HG03442 (cell line): ENCODE measurements around the gene STK11.
"Not testable (repeated sequence)": the region's sequence is repeated elsewhere in the genome, so short reads cannot be mapped to it uniquely, and the experiment has no call there.

Experiments used
- ATAC-seq: cut with Tn5 transposase; IDR thresholded peaks from one replicate; pipeline ENCODE4 v1.9.1; 2021; ENCODE audit warnings: mild to moderate bottlenecking, moderate library complexity; ENCODE audit not compliant: unreplicated experiment

Gene STK11

DNA sequence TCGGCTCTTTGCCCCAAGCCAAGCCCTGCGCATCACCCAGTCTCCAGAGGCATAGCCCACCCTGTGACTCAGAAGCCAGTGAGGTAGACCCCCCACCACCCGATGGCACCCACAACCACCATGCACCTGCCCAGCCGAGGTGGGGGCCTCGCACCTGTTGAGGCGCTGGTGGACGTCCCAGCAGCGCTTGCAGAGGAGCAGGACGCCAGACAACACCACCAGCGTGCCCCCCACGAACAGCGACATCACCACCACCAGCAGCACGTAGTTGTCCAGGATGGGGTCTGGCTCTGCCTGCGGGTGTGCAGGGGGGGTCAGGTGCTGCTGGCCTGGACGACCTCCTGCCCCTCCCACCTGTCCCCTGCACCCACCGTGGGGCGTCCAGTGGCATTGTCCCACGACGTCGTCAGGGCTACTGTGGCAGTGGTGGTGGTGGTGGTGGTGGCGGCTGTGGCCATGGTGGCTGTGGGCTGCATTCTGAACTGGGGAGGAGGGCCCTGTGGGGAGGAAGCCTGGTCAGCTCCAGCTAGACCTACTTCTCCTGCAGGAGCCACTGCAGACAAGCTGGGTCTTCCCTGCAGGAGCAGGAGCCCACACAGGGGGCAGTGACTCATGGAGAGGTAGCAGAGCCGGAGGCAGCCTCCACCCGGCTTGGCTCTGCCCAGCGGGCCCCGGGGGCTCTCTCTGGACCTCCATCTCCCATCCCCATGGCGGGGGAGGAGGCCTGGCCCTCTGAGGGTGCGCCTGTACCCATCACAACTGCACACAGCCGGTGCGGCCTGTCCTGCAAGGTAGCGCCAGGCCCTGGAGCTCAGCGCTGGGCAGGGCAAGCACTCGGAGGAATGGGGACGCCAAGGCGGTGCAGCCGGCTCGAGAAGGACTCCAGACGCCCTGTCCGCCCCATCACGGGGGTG, 30.3 kb downstream of the STK11 start:
- ATAC-seq = no peak

DNA sequence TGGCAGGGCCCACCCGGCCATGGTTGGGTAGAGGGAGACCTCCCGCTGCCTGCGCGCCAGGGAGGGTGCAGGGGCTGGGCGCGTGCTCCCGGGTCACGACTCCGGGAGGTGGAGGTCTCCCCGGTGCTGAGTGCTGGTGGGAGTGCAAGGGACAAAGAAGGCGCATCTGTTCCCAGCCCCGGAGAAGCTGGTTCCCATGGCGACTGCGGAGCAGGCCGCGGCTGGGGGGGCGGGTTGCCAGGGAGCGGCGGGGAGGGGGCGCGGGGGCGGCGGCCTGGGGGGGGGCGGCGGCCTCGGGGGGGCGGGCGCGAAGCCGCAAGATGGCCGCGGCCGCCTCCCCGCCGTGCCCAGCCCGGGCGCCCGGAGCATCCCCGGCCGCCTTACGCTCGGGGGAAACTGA, 31.0 kb downstream of the STK11 start:
- no peak for ATAC-seq

DNA sequence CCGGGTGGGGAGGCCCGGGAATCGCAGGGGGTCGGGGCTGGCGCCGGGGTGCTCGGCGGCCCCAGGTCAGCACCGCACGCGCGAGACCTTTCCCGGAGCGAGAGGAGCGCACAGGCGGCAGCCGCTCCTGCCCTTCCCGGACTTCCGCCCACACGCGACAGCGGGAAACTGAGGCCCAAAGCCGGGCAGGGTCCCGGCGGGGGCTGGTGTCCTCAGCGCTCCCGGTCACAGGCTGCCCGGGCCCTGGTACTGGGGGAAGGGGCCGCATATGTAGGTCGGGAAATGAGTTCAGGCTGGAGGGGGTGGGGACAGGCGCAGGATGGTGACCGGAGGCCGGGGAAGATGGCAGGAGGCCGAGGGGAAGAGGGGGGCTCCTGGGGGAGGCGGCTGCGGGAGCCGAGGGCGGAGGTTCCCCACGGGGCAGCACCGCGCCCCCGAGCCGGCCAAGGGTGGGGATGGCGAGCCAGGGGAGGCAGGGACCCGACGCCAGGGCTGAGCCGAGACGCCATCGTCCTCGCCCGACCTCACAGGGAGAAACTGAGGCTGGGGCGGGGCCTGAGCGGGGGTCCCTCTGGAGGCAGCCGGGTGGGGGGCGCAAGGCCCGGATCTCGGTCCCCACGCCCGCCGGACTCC, 31.6 kb downstream of the STK11 start:
- no peak for ATAC-seq

DNA sequence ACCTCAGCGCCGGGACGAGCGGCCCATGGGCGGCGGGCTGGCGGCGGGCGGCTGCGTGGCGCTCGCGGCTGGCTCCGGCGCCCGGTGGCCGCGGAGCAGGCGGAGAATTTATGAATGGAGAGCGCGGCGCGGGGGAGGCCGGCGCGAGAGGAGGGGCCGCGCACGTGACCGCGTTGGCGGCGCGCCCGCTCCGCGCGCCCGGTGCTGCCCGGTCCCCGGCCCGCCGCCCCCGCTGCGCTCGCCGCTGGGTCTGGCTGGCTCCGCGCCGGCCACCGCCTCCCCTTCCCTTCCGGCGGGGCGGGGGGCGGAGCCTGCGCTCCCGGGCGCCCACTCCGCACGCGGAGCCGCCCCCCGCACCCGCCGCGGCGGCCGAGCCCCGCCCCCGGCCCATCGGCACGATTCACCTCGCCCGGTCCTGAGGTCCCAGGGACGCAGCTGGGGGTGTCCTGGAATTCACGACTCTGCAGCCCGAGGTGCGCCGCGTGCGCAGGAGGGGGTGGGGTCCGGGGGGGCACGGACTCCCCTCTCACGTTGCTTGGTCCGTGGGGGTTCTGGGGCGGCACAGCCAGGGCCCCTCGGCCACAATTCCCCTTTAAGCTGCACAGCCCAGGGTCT, 32.3 kb downstream of the STK11 start, which contains the start of gene CBARP:
Gene CBARP, minus strand, starts transcription at position 252 of the 615 bp plus-strand sequence. CDS start 1,905 bp downstream, outside the sequence.
- no peak for ATAC-seq

DNA sequence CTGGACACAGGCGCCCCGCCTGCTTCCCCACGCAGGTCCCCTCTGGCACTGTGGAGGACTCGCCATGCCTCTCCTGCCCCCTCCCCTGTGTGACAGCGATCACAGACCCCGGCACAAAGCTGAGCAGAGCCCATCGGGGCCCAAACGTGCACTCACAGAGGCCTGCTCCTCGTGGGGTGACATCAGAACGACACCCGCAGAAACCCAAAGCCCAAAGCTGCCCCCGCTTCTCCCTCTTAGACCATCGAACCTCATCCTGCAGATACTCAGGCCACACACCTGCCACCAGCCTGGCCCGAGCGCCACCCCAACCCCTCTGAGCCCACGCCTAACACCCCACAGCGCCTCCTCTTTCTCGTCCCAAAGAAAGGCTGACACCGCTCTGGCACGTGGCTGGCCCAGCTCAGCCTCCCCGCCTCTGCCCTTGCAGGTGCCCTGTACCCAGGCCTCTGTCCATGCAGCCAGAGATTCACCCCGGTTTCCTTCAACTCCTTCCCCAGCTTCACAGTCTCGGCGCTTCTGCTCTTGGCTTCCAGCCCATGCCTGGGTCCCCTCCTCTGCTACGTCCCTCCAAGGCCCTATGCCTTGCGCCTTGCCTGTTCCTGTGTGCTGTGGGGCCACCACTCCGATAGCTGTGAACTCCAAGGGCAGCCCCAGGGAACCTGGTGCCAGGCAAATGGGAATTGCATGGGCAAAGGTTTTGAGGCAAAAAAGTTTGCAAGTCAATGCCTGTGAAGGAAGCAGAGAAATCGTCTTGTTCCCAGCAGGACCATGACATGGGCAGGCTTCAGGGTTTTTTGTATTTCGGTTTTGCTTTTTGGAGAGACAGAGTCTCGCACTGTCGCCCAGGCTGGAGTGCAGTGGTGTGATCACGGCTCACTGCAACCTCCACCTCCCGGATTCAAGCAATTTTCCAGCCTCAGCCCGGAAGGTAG, 33.1 kb downstream of the STK11 start:
- no peak for ATAC-seq

DNA sequence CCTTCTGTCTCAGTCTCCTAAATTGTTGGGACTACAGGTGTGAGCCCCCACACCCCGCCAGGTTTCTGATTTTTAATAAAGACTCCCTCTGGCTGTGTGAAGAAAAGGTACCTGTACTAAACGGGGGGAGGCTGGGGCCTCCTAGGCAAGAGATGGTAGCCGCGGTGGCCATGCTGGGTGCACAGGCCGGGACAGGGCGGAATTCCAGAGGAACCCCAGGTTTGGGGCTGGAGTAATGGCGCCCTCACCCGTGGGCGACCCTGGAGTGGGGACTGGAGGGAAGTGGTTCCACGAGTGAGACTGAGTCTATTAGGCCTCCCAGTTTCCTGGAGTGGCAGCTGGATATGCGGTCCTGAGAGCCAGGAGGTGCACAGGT, 33.8 kb downstream of the STK11 start:
- no peak for ATAC-seq

DNA sequence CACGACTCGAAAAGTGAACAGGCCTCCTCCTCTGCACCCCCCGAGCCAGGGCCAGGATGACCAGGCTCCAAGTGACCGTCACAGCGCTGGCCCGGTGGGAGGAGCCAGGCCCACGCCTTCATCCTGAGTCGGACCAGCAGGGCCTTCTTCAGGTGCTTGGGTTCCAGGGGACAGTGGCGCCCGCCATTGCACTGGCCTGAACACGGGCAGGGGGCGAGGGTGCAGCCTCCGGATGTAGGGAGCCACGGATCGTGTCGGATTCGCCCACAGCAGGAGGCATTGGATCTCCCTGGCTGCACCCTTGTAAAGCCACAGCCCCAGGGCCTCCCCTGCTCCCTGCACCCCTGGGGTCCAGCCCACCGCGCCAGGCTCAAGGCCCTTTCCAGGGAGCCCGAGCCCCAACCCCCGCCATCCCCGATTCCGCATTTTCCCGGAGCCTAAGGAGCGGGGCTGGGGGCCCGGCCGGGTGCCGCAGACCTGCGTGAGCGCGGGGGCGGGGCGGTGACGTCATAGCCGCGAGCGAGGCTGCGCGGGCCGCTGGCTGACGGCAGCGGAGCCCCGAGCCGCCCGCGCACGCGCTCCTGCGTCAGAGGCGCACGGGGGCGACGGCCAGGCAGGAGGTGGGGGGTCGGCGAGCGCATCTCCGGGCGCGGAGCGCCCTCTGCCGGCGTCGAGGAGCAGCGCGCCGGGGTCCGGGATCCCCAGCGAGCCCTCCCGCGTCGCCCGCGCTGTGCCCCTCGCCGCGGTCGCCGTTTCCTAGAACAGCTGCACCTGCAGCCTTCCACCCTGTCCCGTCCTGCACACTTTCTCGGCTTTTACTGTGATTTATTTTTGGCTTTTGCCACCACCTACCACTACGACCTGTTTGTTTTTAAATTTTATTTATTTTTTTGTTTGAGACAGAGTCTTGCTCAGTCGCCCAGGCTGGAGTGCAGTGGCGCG, 34.5 kb downstream of the STK11 start:
- ATAC-seq = no peak

DNA sequence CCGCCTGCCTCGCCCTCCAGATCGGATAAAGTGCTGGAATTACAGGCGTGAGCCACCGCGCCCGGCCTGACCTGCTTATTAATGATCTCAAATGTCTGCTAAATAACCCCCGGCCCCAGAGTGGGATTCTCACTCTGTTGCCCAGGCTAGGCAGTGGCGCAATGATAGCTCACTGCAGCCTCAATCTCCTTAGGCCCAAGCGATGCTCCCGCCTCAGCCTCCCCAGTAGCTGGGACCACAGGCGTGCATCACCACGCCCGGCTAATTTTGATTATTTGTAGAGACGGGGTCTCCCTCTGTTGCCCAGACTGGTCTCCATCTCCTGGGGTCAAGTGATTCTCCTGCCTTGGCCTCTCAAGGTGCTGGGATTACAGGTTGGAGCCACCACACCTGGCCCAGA, 35.3 kb downstream of the STK11 start:
- ATAC-seq = no peak

DNA sequence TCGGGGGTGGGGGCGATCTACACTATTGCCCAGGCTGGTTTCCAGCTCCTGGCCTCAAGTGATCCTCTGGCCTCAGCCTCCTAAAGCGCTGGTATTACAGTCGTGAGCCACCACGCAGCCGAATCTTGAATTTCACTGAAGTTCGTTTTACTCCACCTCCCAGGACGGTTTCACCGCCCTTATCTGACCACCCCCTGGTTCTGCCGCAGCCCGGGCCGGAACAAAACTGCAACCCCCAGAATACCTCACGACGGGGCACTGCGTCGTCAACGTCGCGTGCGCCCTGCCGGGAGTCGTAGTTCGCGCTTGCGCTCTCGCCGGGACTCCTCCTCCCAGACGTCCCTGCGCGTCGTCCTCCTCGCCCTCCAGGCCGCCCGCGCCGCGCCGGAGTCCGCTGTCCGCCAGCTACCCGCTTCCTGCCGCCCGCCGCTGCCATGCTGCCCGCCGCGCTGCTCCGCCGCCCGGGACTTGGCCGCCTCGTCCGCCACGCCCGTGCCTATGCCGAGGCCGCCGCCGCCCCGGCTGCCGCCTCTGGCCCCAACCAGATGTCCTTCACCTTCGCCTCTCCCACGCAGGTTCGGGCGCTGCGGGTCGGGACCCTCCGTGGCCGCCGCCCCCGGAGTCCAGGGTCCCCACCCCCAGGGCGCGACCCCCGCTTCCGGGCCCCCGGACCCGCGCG, 36.0 kb downstream of the STK11 start, which contains the start of gene ATP5F1D:
Gene ATP5F1D, plus strand, starts transcription at position 335 of the 679 bp plus-strand sequence. Its CDS starts 100 bp downstream, at position 435.
- ATAC-seq = peak; percentile 45

DNA sequence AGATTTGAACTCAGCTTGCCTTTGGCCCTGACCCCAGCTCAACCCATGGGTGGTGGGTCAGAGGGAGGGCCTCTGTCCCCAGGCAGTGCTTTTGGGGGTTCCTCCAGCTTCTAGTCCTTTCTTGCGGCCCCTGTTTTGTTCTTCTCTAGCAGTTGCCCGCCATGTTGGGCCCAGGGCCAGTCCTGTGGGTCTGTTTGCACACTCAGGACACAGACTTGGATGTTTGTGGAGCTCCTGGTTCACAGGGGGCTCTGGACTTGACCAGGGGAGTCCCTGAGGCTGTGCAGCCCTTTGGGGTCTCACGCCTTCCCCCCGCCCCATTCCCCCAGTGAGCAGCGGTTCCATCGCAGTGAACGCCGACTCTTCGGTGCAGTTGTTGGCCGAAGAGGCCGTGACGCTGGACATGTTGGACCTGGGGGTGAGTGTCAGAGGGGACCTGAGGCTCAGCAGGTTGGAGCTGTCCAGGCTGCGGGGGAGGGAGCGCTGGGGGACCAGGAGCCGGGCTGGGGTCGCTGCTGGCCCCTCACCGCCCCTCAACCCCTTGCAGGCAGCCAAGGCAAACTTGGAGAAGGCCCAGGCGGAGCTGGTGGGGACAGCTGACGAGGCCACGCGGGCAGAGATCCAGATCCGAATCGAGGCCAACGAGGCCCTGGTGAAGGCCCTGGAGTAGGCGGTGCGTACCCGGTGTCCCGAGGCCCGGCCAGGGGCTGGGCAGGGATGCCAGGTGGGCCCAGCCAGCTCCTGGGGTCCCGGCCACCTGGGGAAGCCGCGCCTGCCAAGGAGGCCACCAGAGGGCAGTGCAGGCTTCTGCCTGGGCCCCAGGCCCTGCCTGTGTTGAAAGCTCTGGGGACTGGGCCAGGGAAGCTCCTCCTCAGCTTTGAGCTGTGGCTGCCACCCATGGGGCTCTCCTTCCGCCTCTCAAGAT, 38.5 kb downstream of the STK11 start:
- ATAC-seq = no peak

DNA sequence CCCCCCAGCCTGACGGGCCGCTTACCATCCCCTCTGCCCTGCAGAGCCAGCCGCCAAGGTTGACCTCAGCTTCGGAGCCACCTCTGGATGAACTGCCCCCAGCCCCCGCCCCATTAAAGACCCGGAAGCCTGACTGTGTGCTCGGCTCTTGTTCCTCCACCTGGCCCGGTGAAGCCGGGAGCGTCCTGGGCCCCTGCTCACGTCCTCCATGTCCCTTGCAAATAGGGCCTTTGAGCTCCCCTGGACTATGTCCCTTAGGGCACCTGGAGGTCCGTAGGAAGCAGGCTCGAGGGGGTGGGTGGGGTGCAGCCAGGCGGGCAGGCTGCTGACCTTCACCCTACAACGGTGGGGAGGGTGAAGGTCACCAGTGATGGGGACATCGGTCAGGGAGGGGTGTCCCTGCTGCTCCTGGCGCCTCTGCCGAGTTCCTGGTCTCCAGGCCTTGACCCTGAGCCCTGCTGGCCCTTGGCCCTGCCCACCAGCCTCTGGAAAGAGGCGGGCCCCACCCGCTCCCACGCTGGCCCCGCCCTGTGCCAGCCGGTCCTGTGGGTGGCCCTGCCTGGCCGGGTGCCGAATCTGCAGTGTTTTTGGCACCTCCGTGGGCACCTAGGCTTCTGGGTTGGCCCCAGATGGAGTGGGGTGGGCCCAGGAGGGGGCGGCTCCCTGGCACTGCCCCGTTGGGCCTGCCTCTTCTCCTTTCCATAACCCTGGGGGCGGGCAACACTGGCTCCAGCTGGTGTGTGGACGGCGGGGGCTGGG, 39.3 kb downstream of the STK11 start:
- ATAC-seq = no peak

DNA sequence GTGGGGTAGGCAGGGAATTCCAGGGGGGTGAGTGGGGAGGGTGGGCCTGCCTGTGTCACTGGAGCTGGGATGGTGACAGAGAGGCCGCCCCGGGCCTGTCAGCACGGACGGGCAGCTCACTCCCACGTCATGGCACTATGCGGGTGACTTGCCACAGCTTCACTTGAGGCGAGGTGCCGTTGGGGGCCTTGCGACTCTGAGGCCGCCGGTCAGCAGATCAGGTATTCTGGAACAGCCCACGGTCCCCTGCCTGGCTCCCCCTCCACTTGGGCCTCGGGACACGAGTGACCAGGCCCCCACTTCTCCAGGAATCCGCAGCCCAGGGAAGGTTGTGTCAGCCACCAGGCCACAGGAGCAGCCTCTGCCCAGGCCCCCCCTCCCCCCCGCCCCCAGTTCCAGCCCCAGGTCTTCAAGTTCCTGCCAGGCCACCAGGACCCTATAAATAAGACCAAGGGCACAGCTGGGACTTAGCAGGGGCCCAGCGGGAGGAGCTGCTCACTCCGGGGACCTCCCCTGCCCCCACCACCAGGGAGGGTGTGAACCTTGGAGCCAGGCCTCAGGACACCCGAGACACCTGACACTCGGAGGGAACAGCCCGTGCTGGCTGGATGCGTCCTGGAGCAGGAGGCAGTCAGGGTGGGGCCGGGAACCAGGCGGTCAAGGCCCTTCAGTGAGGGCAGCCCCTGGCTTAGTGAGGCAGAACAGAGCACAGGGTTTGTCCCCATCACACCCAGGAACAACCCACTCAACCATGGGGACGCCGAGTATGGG, 40.1 kb downstream of the STK11 start:
- no peak for ATAC-seq

DNA sequence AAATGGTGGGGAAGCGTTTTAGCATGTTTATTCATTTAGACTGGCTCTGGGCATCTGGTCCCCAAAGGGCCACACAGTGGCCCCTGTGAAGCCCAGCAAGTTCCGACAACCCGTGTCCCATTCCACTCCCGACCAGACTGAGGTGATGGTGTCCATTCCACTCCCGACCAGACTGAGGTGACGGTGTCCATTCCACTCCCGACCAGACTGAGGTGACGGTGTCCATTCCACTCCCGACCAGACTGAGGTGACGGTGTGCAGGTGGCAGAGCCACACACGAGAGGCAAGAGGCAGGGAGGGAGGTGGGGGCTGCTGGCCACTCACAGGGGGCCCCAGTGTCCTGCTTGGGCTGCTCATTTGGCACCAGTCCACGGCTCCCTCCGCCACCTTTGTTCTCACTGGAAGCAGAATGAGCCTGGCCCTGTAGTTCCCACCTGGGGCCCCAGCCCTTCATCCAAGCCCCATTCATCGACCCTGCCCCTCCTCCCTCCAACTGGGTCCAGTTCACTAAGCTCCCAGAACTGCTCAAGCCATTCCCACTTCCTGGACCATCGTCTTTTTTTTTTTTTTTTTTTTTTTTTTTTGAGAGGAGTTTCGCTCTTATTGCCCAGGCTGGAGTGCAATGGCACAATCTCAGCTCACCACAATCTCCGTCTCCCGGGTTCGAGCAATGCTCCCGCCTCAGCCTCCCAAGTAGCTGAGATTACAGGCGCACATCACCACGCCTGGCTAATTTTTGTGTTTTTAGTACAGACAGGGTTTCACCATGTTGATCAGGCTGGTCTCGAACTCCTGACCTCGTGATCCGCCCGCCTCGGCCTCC, 40.9 kb downstream of the STK11 start:
- ATAC-seq = not testable (repeated sequence)

DNA sequence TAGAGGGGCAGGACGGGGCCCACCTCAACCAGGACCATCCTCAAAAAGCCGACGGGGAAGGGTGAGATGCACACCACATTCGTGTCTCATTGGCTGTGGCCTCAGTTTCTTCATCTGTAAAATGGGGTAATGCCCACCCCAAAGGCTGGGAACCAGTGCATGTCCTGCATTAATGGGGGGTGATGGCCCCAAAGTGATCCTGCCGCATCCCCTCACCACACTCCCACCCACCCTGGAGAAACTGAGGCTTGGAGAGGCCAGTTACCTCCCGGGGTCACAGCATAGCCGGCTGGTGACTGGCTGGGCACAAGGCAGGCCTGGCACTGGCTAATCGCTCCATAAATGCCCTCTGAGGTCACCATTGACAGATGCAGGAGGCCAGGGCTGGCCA, 42.2 kb downstream of the STK11 start:
- no peak for ATAC-seq

DNA sequence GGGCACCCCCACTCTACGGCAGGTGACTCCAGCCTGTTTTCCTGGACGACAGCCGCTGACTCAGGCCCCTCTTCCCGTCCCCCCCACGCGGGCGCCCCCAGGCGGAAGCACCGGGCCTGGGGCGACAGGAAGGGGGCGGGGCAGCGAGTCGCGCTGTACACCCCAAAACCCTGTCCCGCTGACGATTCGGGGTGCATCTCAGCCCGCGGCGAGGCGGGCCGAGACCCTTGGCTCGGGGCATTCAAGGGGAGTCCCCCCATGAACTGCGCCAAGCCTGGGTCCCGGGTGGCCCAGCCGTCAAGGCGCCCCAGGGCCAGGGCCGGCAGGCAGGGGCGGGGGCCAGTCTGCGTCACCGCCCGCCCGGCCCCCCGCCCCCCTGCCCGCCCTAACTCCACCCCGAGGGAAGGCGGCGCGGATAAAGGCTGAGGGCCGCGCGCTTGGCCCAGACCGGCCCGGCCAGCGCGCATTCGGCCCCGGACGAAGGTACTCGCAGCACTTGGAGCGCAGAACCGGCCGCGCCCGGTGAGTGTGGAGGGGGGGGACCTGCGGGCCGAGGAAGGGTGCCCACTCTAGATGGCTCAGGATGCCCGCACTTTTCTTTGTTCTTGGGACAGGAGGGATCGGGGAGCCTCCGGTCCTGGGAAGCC, 42.7 kb downstream of the STK11 start, which contains the start of gene MIDN:
Gene MIDN, plus strand, starts transcription at position 445 of the 647 bp plus-strand sequence. CDS start 1,714 bp downstream, outside the sequence.
- peak; percentile 11 for ATAC-seq
